HG03460 (cell line): ENCODE measurements around the gene TLR10.
"Not testable (repeated sequence)": the region's sequence is repeated elsewhere in the genome, so short reads cannot be mapped to it uniquely, and the experiment has no call there.

Source experiments
- ATAC-seq: cut with Tn5 transposase; IDR thresholded peaks from one replicate; pipeline ENCODE4 v1.9.1; 2021; ENCODE audit not compliant: unreplicated experiment

TLR10 gene

GRCh38 chr4:38769857-38770256 lies 12.9 kb downstream of the TLR10 start:
- no peak for ATAC-seq

- ATAC-seq = no peak
Observed at GRCh38 chr4:38769441-38769840, 13.3 kb downstream of the TLR10 start.

GRCh38 chr4:38768968-38769394 lies 13.8 kb downstream of the TLR10 start:
- no peak for ATAC-seq

- ATAC-seq = not testable (repeated sequence)
Observed at GRCh38 chr4:38766940-38767339, 15.8 kb downstream of the TLR10 start.

GRCh38 chr4:38765382-38765781 lies 17.4 kb downstream of the TLR10 start:
- no peak for ATAC-seq

- no peak for ATAC-seq
Observed at GRCh38 chr4:38764277-38764676, 18.5 kb downstream of the TLR10 start.

- no peak for ATAC-seq
Observed at GRCh38 chr4:38762560-38762959, 20.2 kb downstream of the TLR10 start.

GRCh38 chr4:38759790-38760122 lies 23.0 kb downstream of the TLR10 start:
- no peak for ATAC-seq

- no peak for ATAC-seq
Observed at GRCh38 chr4:38759113-38759789, 23.5 kb downstream of the TLR10 start.

- ATAC-seq = no peak
Observed at GRCh38 chr4:38757945-38758600, 24.7 kb downstream of the TLR10 start.

GRCh38 chr4:38752941-38753806 lies 29.6 kb downstream of the TLR10 start:
- no peak for ATAC-seq

GRCh38 chr4:38752372-38752940 lies 30.3 kb downstream of the TLR10 start:
- ATAC-seq = peak; percentile 95

GRCh38 chr4:38751341-38752010 lies 31.3 kb downstream of the TLR10 start:
- ATAC-seq = no peak

- no peak for ATAC-seq
Observed at GRCh38 chr4:38749336-38749735, 33.5 kb downstream of the TLR10 start.

GRCh38 chr4:38747629-38748028 lies 35.2 kb downstream of the TLR10 start:
- ATAC-seq = no peak

- ATAC-seq = no peak
Observed at GRCh38 chr4:38745881-38746280, 36.9 kb downstream of the TLR10 start.

GRCh38 chr4:38743866-38744265 lies 38.9 kb downstream of the TLR10 start:
- ATAC-seq = no peak

GRCh38 chr4:38740303-38740702 lies 42.5 kb downstream of the TLR10 start:
- ATAC-seq = no peak

- ATAC-seq = no peak
Observed at GRCh38 chr4:38738940-38739803, 43.6 kb downstream of the TLR10 start.

- ATAC-seq = no peak
Observed at GRCh38 chr4:38735870-38736269, 46.9 kb downstream of the TLR10 start.
